GM08714 (cell line): ENCODE results near the gene NDUFAF8.

Experiments
- H3K4me3 ChIP-seq: fragments of 200-500 bp; sonication (Bioruptor generic); 2 replicates; pipeline ENCODE4 v1.5.1; 2014; ENCODE audit warnings: mild to moderate bottlenecking, low read length, inconsistent platforms
- ZNF274 ChIP-seq: IDR thresholded peaks from 2 replicates; pipeline ENCODE4 v1.6.1; 2012; ENCODE audit warnings: mild to moderate bottlenecking, low read depth, low read length

The NDUFAF8 gene

DNA sequence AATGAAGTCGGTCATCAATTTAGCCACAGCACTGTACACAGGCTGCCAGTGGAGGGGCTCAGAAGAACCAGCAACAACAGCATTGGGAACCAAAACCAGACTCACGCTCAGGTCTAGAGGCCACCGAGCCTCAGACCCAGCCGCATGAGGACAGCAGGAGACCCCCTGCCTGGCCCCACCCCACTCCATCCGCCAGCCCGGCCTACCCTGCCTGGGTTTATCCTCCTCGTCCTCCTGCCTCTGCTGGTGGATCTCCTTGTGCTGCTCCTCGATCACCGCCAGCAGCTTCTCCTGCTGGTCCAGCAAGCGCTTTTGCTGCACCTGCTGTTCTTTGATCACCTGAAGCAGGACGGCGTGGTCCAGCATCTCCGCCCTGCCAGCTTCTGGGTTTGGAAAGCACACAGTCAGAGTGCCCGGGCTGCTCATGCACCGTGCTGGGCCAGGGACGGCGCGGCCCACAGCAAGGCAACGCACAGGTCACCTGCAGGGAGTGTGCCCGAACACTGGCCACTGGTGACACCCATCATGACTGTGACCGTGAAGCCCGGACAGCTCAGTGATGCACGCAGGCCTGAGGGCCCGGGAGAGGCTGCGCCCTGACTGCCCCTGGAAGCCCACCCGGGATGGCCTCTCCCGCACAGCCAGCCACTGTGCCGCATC, 7.7 kb downstream of the NDUFAF8 start:
- no peak overlapping the region for H3K4me3 ChIP-seq
- no peak for TF ChIP-seq ZNF274

GRCh38 chr17:81247339-81247990, 8.3 kb downstream of the NDUFAF8 start:
- H3K4me3 ChIP-seq = no peak overlapping the region
- no peak for TF ChIP-seq ZNF274

- no peak overlapping the region for H3K4me3 ChIP-seq
- TF ChIP-seq ZNF274 = no peak
Observed at GRCh38 chr17:81248649-81249048, 9.5 kb downstream of the NDUFAF8 start.

DNA sequence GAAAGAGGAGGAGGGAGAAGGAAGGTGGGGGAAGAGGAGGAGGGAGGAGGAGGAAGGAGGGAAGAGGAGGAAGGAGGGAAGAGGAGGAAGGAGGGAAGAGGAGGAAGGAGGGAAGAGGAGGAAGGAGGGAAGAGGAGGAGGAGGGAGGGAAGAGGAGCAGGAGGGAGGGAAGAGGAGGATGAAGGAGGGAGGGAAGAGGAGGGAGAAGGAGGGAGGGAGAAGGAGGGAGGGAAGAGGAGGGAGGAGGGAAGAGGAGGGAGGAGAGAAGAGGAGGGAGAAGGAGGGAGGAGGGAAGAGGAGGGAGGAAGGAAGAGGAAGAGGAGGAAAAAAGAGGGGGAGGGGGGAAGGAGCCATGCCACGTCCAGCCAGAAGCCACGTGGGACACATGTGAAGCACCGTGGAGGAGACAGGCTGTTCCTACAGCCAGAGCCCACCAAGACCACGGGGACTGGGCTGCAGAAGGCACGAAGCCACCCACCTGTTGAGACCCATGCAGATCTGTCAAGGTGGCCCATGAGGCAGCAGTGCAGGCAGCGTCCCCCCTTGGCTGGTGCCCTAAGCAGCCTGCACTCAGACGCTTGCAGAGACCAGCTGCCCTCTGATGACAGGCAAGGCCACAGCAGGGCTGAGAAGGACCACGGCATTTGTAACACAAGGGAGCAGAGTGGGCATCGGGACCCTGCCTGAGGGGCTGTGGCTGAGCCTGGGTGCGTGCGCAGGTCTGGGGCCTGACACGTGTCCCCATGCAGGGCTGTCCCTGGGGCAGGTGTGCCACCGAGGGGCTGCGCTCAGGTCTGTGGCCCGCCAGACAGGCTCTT, 10.3 kb downstream of the NDUFAF8 start:
- no peak overlapping the region for H3K4me3 ChIP-seq
- no peak for TF ChIP-seq ZNF274

DNA sequence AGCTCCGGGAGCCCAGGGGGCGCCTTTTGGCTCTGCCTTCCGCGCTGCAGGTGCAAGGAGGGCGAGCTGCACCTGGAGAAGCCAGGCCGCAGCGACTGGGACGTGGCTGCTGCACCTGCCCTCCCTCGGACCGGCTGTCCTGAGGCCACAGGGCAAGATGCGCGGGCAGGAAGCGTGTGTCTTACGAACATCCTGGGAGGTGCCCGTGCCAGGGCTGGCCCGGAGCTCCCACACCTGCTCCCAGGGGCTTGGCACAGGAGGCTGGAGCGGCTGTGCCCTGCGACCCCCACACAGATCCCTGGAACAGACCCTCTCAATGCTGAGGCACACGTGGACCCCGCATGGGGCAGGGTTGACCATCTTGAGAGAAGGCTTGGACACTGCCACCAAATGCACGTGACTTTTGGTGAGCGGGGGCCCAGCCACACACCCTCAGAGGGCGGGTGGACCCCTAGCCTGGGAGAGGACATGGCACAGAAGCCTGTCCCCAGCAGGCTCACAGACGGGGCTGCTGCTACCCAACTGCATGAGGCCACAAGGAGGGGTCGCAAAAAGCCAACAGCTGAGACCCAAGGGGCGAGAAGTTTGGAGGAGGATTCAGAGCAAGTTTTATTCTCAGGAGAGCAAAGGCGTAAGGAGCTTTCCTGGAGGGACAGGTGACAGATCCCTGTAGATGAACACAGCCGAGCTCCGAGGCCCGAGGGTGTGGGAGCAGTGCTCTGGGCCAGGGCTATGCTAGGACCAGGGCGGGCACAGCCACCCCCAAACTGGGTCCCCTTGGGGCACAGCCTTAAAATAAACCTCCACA, 11.4 kb downstream of the NDUFAF8 start:
- no peak for TF ChIP-seq ZNF274
- no peak overlapping the region for H3K4me3 ChIP-seq

DNA sequence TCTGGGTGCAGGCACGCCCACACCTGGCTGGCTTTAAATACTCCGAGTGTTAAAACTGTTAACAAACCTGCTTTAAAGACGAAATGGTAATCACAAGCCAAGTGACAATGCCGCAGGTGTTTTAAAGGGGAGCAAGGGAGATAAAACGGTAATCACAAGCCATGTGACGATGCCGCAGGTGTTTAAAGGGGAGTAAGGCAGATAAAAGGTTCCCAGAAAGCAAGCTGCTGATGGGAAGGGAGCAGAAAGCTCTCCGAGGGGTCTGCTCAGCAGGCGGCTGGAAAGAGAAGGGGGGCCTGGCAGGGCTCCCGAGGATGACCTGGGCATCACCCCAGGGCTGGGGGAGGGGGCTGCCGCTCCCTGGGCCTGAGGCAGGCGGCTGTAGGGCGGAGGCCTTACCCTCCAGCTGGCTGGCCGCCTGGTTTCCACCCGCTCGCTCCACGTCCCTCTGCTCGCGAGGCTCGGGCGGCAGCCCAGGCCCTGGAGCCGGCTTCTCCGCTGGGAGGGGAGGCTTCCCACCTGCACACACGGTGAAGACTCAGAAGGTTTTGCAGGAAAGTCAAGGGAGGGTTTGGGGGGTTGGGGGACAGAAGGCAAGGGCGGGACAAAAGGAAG, 12.1 kb downstream of the NDUFAF8 start:
- no peak overlapping the region for H3K4me3 ChIP-seq
- no peak for TF ChIP-seq ZNF274

GRCh38 chr17:81251709-81252301, 12.7 kb downstream of the NDUFAF8 start:
- no peak overlapping the region for H3K4me3 ChIP-seq
- no peak for TF ChIP-seq ZNF274

DNA sequence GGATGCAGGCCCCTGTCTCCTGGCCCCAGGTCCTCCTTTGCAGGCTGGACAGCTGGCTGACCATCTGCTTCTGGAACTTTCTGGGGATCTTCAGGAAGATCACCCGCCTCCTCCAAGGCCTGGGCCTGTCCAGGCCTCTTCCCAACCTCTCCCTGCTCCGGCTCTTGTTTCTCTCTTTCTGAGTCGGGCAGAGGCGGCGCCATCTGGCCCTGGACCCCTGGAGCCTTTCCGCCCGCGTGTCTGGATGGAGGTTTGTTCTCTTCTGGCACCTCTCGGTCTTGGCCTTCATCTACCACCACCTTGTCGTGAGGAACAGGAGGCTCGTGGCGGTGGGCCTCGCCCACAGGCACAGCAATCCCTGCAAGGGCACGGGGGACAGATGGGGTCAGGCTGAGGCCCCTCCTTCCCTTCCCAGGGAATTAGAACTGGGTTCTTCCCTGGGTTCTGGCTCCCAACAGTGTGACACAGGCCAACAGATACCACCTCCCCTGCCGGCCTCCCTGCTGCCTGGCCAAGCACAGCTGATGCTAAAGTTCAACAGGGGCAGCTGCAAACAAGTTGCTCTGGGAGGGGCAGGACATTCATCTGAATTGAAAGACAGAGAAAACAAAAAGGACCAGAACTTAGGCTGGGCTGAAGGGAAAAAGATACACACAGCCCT, 13.3 kb downstream of the NDUFAF8 start:
- TF ChIP-seq ZNF274 = no peak

GRCh38 chr17:81252987-81253329, 13.8 kb downstream of the NDUFAF8 start:
- no peak overlapping the region for H3K4me3 ChIP-seq
- no peak for TF ChIP-seq ZNF274

More for the DNA sequence above, 13.3 kb downstream of the NDUFAF8 start:
- H3K4me3 ChIP-seq = no peak overlapping the region

DNA sequence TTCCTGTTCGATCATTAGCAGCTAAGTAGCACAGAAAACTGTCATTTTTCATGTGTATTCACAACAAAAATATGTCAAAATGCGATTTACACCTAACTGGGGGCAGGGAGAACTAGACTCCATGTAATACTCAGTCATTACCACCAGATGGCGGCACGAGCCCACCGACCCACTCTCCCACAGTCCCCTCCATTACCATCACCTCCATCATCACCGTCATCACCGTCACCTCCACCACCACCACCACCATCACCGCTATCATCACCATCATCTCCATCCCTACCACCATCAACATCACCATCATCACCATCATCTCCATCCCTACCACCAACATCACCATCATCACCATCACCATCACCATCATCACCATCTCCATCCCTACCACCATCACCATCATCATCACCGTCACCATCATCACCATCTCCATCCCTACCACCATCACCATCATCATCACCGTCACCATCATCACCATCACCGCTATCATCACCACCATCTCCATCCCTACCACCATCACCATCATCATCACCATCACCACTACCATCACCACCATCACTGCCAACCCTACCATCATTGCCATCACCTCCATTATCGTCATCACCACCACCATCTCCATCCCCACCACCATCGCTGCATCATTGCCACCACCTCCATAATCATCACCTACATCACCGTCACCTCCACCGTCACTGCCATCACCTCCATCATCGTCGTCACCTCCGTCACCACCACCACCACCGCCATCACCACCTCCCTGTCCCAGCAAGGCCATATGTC, 14.4 kb downstream of the NDUFAF8 start:
- no peak for TF ChIP-seq ZNF274
- no peak overlapping the region for H3K4me3 ChIP-seq

DNA sequence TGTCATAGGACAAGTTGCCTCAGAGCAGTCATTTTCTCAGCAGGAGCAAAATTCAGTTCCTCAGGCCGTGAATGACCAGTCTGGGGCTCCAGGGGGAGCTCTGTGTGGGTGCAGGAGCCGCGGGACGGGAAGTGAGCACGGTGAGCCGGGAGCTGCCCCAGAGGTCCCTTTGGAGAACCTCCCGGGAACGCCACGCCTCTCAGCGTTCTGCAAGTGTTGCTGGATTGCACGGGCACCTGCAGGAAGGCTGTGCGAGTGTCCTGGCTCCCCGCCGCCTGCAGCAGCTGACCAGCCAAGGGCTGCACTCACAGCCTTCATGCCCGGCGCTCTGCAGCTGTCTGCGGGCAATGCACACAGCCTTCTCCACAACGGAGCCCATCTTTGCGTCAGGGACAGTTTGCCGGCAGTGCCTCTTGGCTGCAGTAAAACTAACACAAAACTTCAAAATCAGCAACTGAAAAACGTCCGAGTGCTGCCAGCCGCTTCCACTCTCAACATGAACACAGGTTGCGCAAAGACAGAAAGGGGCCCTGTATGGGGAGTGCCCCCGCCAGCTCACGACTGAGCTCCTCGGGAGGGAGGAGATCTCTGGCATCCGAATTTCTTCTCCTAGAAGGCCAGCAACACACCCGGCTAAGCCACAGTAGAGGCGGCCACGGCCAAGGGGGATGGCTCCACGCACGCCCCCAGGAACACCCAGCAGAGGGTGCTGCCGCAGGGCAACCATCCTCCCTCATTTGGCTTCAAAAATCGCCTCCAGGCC, 16.0 kb downstream of the NDUFAF8 start:
- no peak for TF ChIP-seq ZNF274

GRCh38 chr17:81256616-81257015, 17.5 kb downstream of the NDUFAF8 start:
- no peak for TF ChIP-seq ZNF274
- H3K4me3 ChIP-seq = no peak overlapping the region

More for the DNA sequence above, 16.0 kb downstream of the NDUFAF8 start:
- no peak overlapping the region for H3K4me3 ChIP-seq
